Measurements from ENCODE around the gene S100A4.
"Not testable (repeated sequence)": the region's sequence is repeated elsewhere in the genome, so short reads cannot be mapped to it uniquely, and the experiment has no call there.

S100A4 gene

DNA sequence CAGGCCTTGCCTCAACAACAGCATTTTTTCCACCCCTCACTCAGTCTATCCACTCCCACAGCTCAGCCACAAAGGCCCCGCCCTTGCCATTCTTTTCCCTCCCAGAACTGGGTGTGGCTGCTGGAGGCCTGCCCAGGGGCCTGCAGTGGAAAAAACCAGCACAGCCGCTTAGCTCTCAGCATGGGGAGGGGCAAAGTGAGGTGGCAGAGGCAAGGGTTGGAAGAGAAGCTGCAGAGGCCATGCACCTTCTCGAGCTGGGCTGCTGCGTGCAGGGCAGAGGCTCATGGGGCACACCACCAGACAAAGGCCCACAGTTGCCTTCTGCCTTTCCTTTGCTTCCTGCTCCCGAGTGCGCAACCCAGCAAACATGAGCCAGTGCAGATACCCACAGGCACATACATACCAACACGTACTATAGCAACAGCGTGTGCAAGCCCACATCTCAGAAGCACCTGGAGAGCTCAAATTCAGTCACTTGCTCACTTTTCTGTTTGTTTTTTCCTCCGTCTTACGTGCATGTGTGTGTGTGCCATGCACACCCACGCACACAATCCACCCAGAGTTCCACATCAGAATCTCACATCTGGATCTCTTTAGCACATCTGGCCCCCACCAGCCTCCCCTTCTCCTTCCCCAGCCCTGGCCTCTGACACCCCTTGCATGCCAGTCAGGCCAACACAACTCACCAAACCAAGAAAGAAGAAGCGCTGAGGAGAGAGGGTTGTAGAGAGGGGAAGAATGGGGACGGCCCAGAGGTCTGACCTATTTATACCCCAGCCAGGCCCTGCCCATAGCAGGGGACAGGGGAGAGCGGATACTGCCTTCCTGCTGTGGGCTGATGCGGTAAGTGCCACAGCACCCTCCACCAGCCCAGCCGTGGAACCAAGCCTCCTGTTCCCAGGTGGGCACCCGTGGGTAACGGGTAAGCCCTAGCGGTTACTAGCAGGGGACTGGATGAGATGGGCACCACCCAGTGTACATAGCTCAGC is at the start of gene S100A4:
S100A4 (minus strand) TSS at position 740 of the 989 bp plus-strand sequence. CDS start 1,012 bp downstream, outside the sequence.
- peak; percentile 95 for DNase-seq

DNA sequence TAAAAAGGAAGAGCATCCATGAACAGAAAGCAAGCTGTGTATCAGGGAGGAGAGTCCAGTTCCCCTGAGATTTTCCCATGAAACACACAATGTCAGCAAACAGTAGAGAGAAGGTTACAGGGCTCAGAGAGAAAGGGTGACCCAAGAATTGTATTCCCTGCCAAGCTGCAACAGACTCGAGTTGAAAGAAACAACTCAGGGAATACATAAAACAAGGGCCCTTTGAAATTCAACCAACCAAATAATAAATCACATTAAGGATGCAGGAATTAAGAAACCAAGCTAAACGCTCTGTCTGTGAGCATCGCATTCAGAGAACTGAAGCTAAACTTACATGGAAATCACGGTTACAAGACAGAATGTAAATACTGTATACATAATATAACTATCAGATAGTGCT is 47.1 kb upstream of the S100A4 start:
- DNase-seq, result no peak

DNA sequence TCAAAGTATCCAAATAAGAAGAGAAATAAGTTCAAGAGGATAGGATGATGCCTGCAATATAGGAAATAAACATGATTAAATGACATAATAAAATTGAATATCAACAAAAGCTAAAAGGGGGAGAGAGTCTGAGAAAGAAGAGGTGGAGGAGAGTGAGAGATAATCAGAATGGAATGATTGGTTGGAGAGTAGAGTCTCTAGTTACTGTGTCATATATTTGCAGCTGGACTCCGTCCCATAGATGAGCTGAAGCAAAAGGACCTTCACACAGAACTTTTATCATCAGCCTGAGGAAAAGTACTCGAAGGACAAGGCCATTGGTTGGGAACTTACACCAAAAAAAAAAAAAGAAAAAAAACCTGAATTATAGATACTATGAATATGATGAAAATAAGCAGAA is 42.9 kb upstream of the S100A4 start:
- no peak for DNase-seq

DNA sequence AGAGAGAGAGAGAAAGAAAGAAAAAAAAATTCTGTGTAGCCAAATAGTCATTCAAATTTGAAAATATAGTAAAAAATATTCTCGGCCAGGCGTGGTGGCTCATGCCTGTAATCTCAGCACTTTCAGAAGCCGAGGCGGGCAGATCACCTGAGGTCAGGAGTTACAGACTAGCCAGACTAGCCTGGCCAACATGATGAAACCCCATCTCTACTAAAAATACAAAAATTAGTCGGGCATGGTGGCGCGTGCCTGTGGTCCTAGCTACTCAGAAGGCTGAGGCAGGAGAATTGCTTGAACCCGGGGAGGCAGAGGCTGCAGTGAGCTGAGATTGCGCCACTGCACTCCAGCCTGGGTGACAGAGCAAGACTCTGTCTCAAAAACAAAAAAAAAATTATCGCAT is 42.4 kb upstream of the S100A4 start:
- not testable (repeated sequence) for DNase-seq

DNA sequence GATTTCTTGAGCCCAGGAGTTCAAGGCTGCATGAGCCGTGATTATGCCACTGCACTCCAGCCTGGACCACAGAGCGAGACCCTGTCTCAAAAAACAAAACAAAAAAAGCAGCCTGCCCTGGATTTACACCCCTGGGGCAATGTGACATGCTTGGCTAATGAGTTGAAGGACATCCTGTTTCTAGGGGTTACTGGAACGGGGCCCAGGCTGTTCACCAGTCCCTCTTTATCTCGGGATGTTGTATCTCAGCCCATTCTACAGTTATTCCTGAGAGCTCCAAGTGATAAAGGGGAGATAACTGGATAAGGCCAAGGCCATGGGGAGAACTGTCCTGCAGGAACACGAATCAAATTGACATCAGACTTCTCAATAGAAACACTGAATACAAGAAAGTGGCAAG is 41.7 kb upstream of the S100A4 start:
- no peak for DNase-seq

GRCh38 chr1:153586347-153586746 is 40.7 kb upstream of the S100A4 start:
- DNase-seq, result no peak

- no peak for DNase-seq
Observed at GRCh38 chr1:153585006-153585405, 39.4 kb upstream of the S100A4 start.

DNA sequence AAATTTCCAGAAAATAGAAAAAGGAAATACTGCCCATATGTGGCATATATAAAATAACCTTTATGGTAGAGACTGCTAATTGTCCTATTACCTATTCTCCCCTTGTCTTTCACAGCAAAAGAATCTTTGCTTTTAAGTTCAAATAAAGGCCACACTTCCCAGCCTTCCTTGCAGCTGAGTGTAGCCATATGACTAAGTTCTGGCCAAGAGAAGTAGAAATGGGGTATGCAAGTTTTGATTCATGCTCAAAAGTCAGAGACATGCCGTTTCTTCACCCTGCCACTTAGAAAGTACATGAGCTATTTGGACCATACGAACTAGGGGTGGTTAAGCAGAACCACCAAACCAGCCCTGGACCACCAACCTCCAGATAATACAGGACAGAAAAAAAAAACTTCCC is 38.4 kb upstream of the S100A4 start:
- no peak for DNase-seq

DNA sequence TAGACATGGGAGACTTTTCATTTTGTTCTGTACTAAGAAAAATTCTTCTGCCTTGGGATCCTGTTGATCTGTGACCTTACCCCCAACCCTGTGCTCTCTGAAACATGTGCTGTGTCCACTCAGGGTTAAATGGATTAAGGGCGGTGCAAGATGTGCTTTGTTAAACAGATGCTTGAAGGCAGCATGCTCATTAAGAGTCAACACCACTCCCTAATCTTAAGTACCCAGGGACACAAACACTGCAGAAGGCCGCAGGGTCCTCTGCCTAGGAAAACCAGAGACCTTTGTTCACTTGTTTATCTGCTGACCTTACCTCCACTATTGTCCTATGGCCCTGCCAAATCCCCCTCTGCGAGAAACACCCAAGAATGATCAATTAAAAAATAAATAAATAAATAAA is 37.9 kb upstream of the S100A4 start:
- DNase-seq, result not testable (repeated sequence)

DNA sequence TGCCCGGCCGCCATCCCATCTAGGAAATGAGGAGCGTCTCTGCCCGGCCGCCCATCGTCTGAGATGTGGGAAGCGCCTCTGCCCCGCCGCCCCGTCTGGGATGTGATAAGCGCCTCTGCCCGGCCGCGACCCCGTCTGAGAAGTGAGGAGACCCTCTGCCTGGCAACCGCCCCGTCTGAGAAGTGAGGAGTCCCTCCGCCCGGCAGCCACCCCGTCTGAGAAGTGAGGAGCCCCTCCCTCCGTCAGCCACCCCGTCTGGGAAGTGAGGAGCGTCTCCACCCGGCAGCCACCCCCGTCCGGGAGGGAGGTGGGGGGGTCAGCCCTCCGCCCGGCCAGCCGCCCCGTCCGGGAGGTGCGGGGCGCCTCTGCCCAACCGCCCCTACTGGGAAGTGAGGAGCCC is 37.2 kb upstream of the S100A4 start:
- DNase-seq, result not testable (repeated sequence)

DNA sequence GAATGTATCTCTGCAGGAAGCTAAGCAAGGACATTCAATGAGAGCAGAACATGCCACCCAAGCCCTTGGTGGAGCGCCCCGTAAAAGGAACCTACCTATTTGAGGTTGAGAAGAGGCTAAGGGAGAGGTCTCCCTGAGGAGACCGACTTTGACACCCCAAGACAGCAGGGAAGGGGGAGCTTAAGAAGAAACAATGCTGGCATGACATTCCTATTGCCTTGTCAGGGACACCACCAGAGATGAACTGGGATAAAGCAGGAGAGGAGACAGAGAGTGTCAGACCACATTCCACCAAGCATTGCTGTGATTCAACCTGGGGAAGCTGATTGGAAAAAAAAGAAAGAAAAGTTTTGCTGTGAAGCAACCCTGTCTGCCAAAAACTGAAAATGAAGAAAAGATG is 33.3 kb upstream of the S100A4 start:
- no peak for DNase-seq

- no peak for DNase-seq
Observed at GRCh38 chr1:153578490-153578889, 32.9 kb upstream of the S100A4 start.

- DNase-seq, result no peak
Observed at GRCh38 chr1:153577624-153578051, 32.0 kb upstream of the S100A4 start.

DNA sequence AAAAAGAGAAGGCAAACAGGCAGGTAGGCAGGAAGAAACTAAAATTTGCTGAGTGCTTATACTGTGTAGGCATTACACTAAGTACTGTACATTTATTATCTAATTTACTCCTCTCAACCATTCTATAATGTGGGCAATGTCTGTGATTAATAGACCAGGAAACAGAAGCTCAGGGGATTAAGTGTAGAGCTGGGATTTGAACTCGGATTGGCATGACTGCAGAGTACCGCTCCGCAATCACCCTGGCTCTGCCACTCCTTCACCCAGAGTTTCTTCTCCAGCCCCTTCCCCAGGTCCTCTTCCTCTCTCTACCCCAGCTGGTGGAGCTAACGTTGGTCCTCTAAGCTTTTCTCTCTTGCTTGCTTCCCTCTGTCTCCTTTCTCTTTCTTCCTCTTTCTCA is 31.5 kb upstream of the S100A4 start:
- no peak for DNase-seq

DNA sequence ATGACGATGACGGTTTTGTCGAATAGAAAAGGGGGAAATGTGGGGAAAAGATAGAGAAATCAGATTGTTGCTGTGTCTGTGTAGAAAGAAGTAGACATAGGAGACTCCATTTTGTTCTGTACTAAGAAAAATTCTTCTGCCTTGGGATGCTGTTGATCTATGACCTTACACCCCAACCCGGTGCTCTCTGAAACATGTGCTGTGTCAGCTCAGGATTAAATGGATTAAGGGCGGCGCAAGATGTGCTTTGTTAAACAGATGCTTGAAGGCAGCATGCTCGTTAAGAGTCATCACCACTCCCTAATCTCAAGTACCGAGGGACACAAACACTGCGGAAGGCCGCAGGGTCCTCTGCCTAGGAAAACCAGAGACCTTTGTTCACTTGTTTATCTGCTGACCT is 29.9 kb upstream of the S100A4 start:
- not testable (repeated sequence) for DNase-seq

- DNase-seq, result not testable (repeated sequence)
Observed at GRCh38 chr1:153575081-153575491, 29.5 kb upstream of the S100A4 start.

GRCh38 chr1:153573351-153573750 is 27.7 kb upstream of the S100A4 start:
- DNase-seq, result no peak

GRCh38 chr1:153572569-153573015 is 27.0 kb upstream of the S100A4 start:
- peak; percentile 73 for DNase-seq

GRCh38 chr1:153571706-153572105 is 26.1 kb upstream of the S100A4 start:
- no peak for DNase-seq

- DNase-seq, result no peak
Observed at GRCh38 chr1:153570874-153571273, 25.3 kb upstream of the S100A4 start.

DNA sequence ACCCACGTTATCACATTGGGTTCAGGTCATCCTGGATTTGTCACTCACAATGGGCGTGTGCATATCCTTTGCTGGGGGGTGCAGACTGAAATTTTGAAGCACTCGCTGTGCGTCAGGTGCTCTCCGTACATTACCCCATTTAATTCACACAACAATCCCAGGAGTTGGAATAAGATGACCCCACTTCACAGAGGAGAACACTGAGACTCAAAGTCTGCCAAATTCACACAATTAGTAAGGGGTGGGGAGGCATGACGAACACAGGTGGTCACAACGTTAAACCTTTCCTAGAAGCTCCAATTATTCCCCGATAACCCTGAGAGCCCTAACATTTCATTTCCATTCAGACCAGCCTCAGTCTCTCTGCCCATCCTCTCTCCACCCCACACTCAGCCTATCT is 23.9 kb upstream of the S100A4 start:
- no peak for DNase-seq

DNA sequence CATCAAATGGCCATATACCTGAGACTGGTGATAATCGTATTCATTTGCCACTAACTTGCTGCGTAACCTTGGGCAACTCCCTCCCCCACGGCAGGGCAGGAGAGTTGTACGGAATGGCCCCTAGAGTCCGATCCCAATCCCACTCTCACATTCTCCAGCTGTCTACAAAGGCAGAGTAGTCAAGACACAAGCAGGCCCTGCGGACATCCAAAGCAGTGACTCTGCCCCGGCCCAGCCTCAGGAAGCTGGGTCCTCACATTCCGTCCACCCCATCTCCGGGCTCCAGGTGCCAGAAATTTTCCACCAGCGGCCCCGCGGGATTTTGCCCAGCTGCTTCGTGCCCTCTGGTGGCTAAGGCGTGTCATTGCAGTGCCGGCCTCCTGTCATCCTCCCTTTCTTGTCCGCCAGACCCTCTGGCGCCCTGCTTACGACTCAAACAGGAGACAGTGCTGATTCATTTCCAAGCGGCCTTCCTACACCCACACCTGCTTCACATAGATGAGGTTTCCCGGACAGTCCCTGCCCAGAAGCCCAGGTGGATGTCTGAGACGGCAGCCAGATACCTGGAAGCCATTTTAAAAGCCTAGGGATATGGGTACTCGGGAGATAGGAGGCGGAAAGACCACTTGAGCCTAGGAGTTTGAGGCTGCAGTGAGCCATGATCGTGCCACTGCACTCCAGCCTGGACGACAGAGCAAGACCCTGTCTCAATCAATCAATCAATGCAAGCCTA is 22.9 kb upstream of the S100A4 start:
- peak; percentile 93 for DNase-seq

- no peak for DNase-seq
Observed at GRCh38 chr1:153567621-153568366, 22.2 kb upstream of the S100A4 start.

Measured in activated CD8-positive, alpha-beta memory T cell treated with anti-CD3 and anti-CD28 coated beads for 24 hours (primary cell).